Measurements from ENCODE around the gene APLP2. TPM values are rescaled to one million over a fixed set of nuclear protein-coding genes. Genes with fewer than 3 reads are reported as not detected.

APLP2 gene
- total and polyA plus RNA-seq, 2 experiments from 2014 or later, result 515 to 608 TPM

DNA sequence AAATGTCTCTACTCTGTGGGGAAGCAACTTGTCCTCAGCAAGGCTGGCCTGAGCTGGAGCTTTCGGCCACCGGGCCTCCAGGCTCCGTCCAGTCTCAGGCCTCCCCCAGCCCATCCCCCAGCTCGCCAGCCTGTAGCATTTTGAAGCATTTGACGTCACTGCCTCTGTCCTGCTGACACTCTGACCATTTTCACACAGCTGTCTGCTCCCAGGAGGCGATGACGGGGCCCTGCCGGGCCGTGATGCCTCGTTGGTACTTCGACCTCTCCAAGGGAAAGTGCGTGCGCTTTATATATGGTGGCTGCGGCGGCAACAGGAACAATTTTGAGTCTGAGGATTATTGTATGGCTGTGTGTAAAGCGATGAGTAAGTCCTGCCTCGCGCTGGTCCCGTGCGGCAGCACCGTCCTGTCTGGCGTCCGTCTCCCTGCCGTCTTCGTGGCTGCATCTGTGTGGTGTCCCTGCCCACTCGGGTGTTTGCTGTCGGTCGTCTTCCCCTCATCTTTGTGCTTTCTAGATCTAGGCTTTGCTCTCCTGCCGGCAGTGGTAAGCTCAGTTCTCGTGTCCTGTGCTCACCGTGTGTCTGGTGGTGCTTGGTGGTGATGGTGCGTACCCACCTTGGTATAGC, 53.8 kb downstream of the APLP2 start:
- H3K36me3 ChIP-seq, result peaks cover 32% of the 10 kb centered on the region
- no peak overlapping the region for H3K4me3 ChIP-seq
- TF ChIP-seq CTCF (IDR thresholded peaks at IDR 0.05; ENCODE audit: low read depth, low read length), result no peak
- H3K4me1 ChIP-seq (ENCODE audit: low read depth), result peaks cover 32% of the 10 kb centered on the region
- DNase-seq (ENCODE audit: low read depth in 1 of 2, low spot score in 1 of 2), result no peak
- H3K9me3 ChIP-seq (ENCODE audit: low read depth), result no peaks in the 10 kb centered on the region
- no peaks in the 10 kb centered on the region for H3K27me3 ChIP-seq
- H3K27ac ChIP-seq, result peak overlapping the region; percentile 95

DNA sequence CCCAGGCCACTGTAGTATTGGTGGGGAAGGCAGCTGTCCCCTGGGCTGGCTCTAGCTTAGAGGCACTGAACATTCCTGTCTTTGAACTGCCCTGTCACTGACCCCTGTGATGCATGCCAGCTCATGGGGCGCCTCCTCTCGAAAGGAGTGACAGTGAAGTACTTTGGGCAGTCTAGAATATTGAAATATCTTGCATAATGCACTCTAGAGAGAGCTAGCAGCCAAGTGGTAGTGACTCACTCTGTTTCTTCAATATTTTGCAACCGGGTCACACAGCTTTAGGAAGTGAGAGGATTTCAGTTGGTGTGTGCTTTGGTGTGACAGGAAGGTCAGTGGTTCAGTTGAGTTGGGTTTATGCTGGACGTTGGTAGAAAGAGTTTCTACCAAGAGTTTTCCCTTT, 54.4 kb downstream of the APLP2 start:
- Histone ChIP-seq H3K27ac (peak overlapping the region; percentile 95), H3K4me1 (ENCODE audit: low read depth) (peaks cover 31% of the 10 kb centered on the region), H3K27me3 (no peaks in the 10 kb centered on the region), H3K9me3 (ENCODE audit: low read depth) (no peaks in the 10 kb centered on the region), H3K4me3 (no peak overlapping the region), H3K36me3 (peaks cover 38% of the 10 kb centered on the region)
- DNase-seq (ENCODE audit: low read depth in 1 of 2, low spot score in 1 of 2), result peak; percentile 88 to 93
- no peak for TF ChIP-seq CTCF (IDR thresholded peaks at IDR 0.05; ENCODE audit: low read depth, low read length)

DNA sequence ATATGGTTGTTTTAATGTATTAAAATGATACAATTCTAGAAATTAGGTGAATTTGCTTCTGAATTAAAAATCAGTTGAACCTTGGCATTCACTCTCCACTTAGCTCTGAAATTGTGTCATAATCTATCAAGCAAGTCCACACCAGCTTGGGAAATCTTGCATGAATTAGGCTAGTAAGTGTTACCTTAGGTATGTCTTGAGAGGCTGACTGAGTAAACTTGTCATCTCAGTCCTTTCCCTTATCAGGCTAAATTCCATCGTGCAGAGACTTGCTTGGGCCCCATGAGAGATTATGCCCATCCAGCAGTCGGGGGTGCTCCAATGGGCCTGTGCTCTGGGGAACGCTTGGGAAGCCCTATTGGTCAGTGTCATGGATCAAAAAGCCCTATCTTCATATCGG, 55.9 kb downstream of the APLP2 start:
- no peak overlapping the region for H3K4me3 ChIP-seq
- H3K27me3 ChIP-seq, result no peaks in the 10 kb centered on the region
- no peaks in the 10 kb centered on the region for H3K9me3 ChIP-seq (ENCODE audit: low read depth)
- H3K4me1 ChIP-seq (ENCODE audit: low read depth), result peaks cover 31% of the 10 kb centered on the region
- peaks cover 52% of the 10 kb centered on the region for H3K36me3 ChIP-seq
- DNase-seq (ENCODE audit: low read depth in 1 of 2, low spot score in 1 of 2), result no peak
- peak overlapping the region; percentile 95 for H3K27ac ChIP-seq
- no peak for TF ChIP-seq CTCF (IDR thresholded peaks at IDR 0.05; ENCODE audit: low read depth, low read length)

DNA sequence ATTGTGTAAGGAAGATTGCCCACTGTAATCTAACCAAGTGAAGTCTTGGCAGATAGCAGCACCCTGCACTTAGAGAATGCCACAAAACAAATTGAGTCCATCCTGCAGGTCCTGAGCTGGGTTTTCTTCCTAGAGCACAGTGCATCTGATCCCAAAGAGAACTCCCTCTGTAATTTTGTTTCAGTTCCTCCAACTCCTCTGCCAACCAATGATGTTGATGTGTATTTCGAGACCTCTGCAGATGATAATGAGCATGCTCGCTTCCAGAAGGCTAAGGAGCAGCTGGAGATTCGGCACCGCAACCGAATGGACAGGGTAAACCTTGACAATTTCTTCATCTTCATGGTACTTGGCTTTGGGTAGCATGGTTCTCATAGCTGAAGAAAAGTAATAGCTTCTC, 56.8 kb downstream of the APLP2 start:
- DNase-seq (ENCODE audit: low read depth in 1 of 2, low spot score in 1 of 2), result no peak
- H3K27ac ChIP-seq, result no peak overlapping the region
- no peaks in the 10 kb centered on the region for H3K27me3 ChIP-seq
- no peak overlapping the region for H3K4me3 ChIP-seq
- peaks cover 31% of the 10 kb centered on the region for H3K4me1 ChIP-seq (ENCODE audit: low read depth)
- TF ChIP-seq CTCF (IDR thresholded peaks at IDR 0.05; ENCODE audit: low read depth, low read length), result no peak
- H3K9me3 ChIP-seq (ENCODE audit: low read depth), result no peaks in the 10 kb centered on the region
- peaks cover 55% of the 10 kb centered on the region for H3K36me3 ChIP-seq

GRCh38 chr11:130127509-130127908, 57.8 kb downstream of the APLP2 start:
- no peak for TF ChIP-seq CTCF (IDR thresholded peaks at IDR 0.05; ENCODE audit: low read depth, low read length)
- Histone ChIP-seq H3K4me3 (no peak overlapping the region), H3K27me3 (no peaks in the 10 kb centered on the region), H3K9me3 (ENCODE audit: low read depth) (no peaks in the 10 kb centered on the region), H3K4me1 (ENCODE audit: low read depth) (peaks cover 31% of the 10 kb centered on the region), H3K27ac (no peak overlapping the region), H3K36me3 (peaks cover 49% of the 10 kb centered on the region)
- no peak for DNase-seq (ENCODE audit: low read depth in 1 of 2, low spot score in 1 of 2)

All from cardiac muscle cell (in vitro differentiated cells and primary cell).